Suprapubic skin (tissue), 3 donors: ENCODE results near the gene SELENBP1.

Source experiments
- POLR2A ChIP-seq, 2 donors: fragments of 450-650 bp; IDR thresholded peaks; one replicate each; pipeline ENCODE4 v1.6.1; 2017; ENCODE audit warnings: antibody characterized with exemption in 2 of 2, mild to moderate bottlenecking in 2 of 2, moderate library complexity in 2 of 2
- TF ChIP-seq, protein P1 (sequence below), 2 donors: fragments of 200-600 bp in 1 of 2; fragments of 450-650 bp in 1 of 2; sonication (generic) in 1 of 2; IDR thresholded peaks; one replicate each; pipeline ENCODE4 v1.5.1; 2016 to 2019; ENCODE audit warnings: antibody characterized with exemption in 2 of 2, mild to moderate bottlenecking in 1 of 2, moderate library complexity in 1 of 2

GRCh38 chr1:151326619-151327222, 45.8 kb downstream of the SELENBP1 start:
- TF ChIP-seq POLR2A (IDR thresholded peaks at IDR 0.05): no peak
- TF ChIP-seq, protein P1, sequence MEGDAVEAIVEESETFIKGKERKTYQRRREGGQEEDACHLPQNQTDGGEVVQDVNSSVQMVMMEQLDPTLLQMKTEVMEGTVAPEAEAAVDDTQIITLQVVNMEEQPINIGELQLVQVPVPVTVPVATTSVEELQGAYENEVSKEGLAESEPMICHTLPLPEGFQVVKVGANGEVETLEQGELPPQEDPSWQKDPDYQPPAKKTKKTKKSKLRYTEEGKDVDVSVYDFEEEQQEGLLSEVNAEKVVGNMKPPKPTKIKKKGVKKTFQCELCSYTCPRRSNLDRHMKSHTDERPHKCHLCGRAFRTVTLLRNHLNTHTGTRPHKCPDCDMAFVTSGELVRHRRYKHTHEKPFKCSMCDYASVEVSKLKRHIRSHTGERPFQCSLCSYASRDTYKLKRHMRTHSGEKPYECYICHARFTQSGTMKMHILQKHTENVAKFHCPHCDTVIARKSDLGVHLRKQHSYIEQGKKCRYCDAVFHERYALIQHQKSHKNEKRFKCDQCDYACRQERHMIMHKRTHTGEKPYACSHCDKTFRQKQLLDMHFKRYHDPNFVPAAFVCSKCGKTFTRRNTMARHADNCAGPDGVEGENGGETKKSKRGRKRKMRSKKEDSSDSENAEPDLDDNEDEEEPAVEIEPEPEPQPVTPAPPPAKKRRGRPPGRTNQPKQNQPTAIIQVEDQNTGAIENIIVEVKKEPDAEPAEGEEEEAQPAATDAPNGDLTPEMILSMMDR (IDR thresholded peaks at IDR 0.05): no peak
